Measurements from ENCODE around the gene PLA2G6. TPM values are rescaled to one million over a fixed set of nuclear protein-coding genes. Genes with fewer than 3 reads are reported as not detected.

The PLA2G6 gene
- total RNA-seq, 2 donors from 2014 or later, result 61.5 to 138 TPM

GRCh38 chr22:38177044-38177443 is 4.6 kb downstream of the PLA2G6 start:
- H3K4me1 ChIP-seq (replicated peaks), result peaks cover 22% of the 10 kb centered on the region
- H3K4me3 ChIP-seq, result no peak overlapping the region
- H3K27ac ChIP-seq, result peak overlapping the region; percentile 95 to 99
- no peak for DNase-seq (ENCODE audit: low spot score)
- no peaks in the 10 kb centered on the region for H3K27me3 ChIP-seq (replicated peaks; ENCODE audit: insufficient read depth)
- no peaks in the 10 kb centered on the region for H3K9me3 ChIP-seq
- intact Hi-C loops (cut with DNase I), result loop anchor here (10.0 kb wide), 1 partner anchor 62 kb away; the partner anchor contains the start of gene BAIAP2L2
- H3K36me3 ChIP-seq, result no peaks in the 10 kb centered on the region
- no peak for TF ChIP-seq POLR2A (IDR thresholded peaks at IDR 0.05)
- TF ChIP-seq POLR2AphosphoS5 (IDR thresholded peaks at IDR 0.05), result no peak
- TF ChIP-seq CTCF (IDR thresholded peaks at IDR 0.05), result no peak
- WGBS, result 97% methylated on average over 4 of the region's 4 CpGs

- intact Hi-C loops (cut with DNase I), result loop anchor here (10.0 kb wide), 1 partner anchor 61 kb away; the partner anchor contains the start of gene BAIAP2L2
- H3K27ac ChIP-seq, result peak overlapping the region; percentile 95 to 99
- peak; percentile 73 for DNase-seq (ENCODE audit: low spot score)
- TF ChIP-seq POLR2AphosphoS5 (IDR thresholded peaks at IDR 0.05) (peak; percentile 84), POLR2A (IDR thresholded peaks at IDR 0.05) (no peak), CTCF (IDR thresholded peaks at IDR 0.05) (no peak)
- no peaks in the 10 kb centered on the region for H3K36me3 ChIP-seq
- no peaks in the 10 kb centered on the region for H3K27me3 ChIP-seq (replicated peaks; ENCODE audit: insufficient read depth)
- peaks cover 22% of the 10 kb centered on the region for H3K4me1 ChIP-seq (replicated peaks)
- 42% methylated on average over 14 of the region's 14 CpGs for WGBS
- H3K4me3 ChIP-seq, result no peak overlapping the region
- H3K9me3 ChIP-seq, result no peaks in the 10 kb centered on the region
Observed at GRCh38 chr22:38176170-38176741, 5.4 kb downstream of the PLA2G6 start.

GRCh38 chr22:38175206-38176118 is 6.2 kb downstream of the PLA2G6 start:
- intact Hi-C loops (cut with DNase I), result loop anchor here (10.0 kb wide), 1 partner anchor 61 kb away; the partner anchor contains the start of gene BAIAP2L2
- TF ChIP-seq POLR2A (IDR thresholded peaks at IDR 0.05), result no peak
- TF ChIP-seq CTCF (IDR thresholded peaks at IDR 0.05), result no peak
- Histone ChIP-seq H3K27ac (peak overlapping the region; percentile 95 to 99), H3K27me3 (replicated peaks; ENCODE audit: insufficient read depth) (no peaks in the 10 kb centered on the region), H3K4me3 (no peak overlapping the region), H3K4me1 (replicated peaks) (peaks cover 19% of the 10 kb centered on the region), H3K9me3 (no peaks in the 10 kb centered on the region), H3K36me3 (no peaks in the 10 kb centered on the region)
- no peak for DNase-seq (ENCODE audit: low spot score)
- WGBS, result 92% methylated on average over 17 of the region's 17 CpGs

- Histone ChIP-seq H3K9me3 (no peaks in the 10 kb centered on the region), H3K27ac (peak overlapping the region; percentile 20 to 95), H3K27me3 (replicated peaks; ENCODE audit: insufficient read depth) (no peaks in the 10 kb centered on the region), H3K36me3 (no peaks in the 10 kb centered on the region), H3K4me3 (no peak overlapping the region), H3K4me1 (replicated peaks) (peaks cover 16% of the 10 kb centered on the region)
- TF ChIP-seq POLR2A (IDR thresholded peaks at IDR 0.05), result no peak
- TF ChIP-seq CTCF (IDR thresholded peaks at IDR 0.05), result no peak
- TF ChIP-seq POLR2AphosphoS5 (IDR thresholded peaks at IDR 0.05), result no peak
- WGBS, result 85% methylated on average over 14 of the region's 14 CpGs
- intact Hi-C loops (cut with DNase I), result loop anchor here (10.0 kb wide), 1 partner anchor 60 kb away; the partner anchor contains the start of gene BAIAP2L2
- no peak for DNase-seq (ENCODE audit: low spot score)
Observed at GRCh38 chr22:38174626-38175025, 7.0 kb downstream of the PLA2G6 start.

Measured in prostate gland (tissue), 2 donors.